Muscle of leg (tissue), 11 donors: Measurements from ENCODE around the gene HOMEZ. TPM values are rescaled to one million over a fixed set of nuclear protein-coding genes. Genes with fewer than 3 reads are reported as not detected.
A peak's percentile ranks its signal among the peaks of the same experiment; 100 is the strongest.

ENCODE experiments used
- DNase-seq: peaks from one replicate; pipeline ENCODE4 v3.0.0; 2013
- H3K27ac ChIP-seq: one replicate; pipeline ENCODE4 v1.5.1; 2013; ENCODE audit warnings: mild to moderate bottlenecking, low read length, control low read depth
- H3K27me3 ChIP-seq: one replicate; pipeline ENCODE4 v1.6.1; 2013; ENCODE audit warnings: low read length; ENCODE audit not compliant: control insufficient read depth, insufficient read depth
- H3K36me3 ChIP-seq: one replicate; pipeline ENCODE4 v1.6.1; 2013; ENCODE audit warnings: low read length; ENCODE audit not compliant: control insufficient read depth, insufficient read depth
- H3K4me1 ChIP-seq: one replicate; pipeline ENCODE4 v1.6.1; 2013; ENCODE audit warnings: low read length; ENCODE audit not compliant: control insufficient read depth, insufficient read depth
- H3K4me3 ChIP-seq: one replicate; pipeline ENCODE4 v1.5.1; 2013; ENCODE audit warnings: low read length, control low read depth
- H3K9me3 ChIP-seq: replicated peaks from 2 replicates; pipeline ENCODE4 v1.6.1; 2013; ENCODE audit warnings: low read depth, low read length; ENCODE audit not compliant: control insufficient read depth
- WGBS: methylation state at CpG from one replicate; pipeline ENCODE4 v1.1.5; 2013; ENCODE audit warnings: missing lambda C conversion rate; ENCODE audit not compliant: insufficient coverage; 5-methylcytosine and 5-hydroxymethylcytosine counted together
- polyA plus RNA-seq, 8 donors: library from polyadenylated mRNA; unstranded; fragments of 120-200 nt; gene quantifications; one replicate each; pipeline versions ENCODE4 v1.2.1 to v1.2.3, GENCODE V29; 2013; ENCODE audit warnings: inconsistent platforms in 1 of 8, low replicate concordance in 1 of 8; ENCODE audit not compliant: insufficient read length in 8 of 8, insufficient read depth in 1 of 8
- total RNA-seq: library from RNA; stranded (reverse); fragments of 120-200 nt; gene quantifications from one replicate; pipeline ENCODE4 v1.2.4, GENCODE V29; 2013

The HOMEZ gene
- total and polyA plus RNA-seq, 9 donors, result 8.6 to 12.6 (median 10.9) TPM

DNA sequence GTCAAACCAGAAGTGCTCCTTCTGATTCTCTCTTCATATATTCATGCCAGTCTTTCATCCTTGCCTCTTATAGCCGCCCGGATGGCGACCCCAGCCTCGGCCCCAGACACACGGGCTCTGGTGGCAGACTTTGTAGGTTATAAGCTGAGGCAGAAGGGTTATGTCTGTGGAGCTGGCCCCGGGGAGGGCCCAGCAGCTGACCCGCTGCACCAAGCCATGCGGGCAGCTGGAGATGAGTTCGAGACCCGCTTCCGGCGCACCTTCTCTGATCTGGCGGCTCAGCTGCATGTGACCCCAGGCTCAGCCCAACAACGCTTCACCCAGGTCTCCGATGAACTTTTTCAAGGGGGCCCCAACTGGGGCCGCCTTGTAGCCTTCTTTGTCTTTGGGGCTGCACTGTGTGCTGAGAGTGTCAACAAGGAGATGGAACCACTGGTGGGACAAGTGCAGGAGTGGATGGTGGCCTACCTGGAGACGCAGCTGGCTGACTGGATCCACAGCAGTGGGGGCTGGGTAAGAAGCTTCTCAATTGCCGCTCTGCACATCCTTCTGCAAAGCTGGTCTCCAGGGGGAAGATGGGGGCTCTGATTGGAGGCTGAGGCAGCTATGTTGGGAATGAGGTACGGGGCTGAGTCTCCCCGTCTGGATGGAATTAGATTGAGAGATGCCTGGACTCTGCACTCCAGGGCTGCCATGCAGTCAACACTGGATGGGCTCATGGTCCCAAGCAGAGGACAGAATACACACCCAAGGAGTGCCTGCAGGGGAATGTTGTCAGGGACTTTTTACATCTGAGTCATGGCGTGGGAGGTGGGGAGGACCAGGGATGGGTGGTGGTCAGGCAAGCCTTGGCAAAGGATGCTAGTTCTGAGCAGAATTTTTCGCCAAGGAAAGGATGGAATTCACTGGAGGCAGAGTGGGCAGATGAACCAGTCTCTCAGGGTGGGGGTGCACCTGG, 22.0 kb upstream of the HOMEZ start:
- Histone ChIP-seq H3K4me3 (peak overlapping the region; percentile 81), H3K9me3 (no peaks in the 10 kb centered on the region), H3K27me3 (no peaks in the 10 kb centered on the region), H3K36me3 (peaks cover 40% of the 10 kb centered on the region), H3K27ac (peak overlapping the region; percentile 97), H3K4me1 (peaks cover 31% of the 10 kb centered on the region)
- no peak for DNase-seq
- 83% methylated on average over 15 of the region's 22 CpGs for WGBS

DNA sequence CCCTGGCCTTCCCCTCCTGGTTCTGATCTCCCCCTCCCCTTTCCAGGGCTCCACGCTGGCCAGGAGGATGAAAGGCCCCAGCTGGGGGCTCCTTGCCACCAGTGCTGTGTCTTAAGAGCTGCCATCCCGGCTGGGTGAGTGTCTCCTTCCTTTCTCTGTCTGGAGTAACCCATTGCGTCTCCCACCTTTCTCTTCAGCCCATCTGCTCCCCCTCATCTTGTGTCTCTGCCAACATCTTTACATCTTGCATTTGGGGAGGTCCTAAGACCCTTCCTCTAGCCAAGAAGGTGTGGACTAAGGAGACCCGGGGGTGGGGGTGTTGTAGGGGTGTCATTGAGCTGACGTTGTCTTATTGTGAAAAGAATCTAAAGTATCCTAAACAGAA, 21.2 kb upstream of the HOMEZ start:
- Histone ChIP-seq H3K27ac (peak overlapping the region; percentile 97), H3K36me3 (peaks cover 40% of the 10 kb centered on the region), H3K4me1 (peaks cover 35% of the 10 kb centered on the region), H3K9me3 (no peaks in the 10 kb centered on the region), H3K27me3 (no peaks in the 10 kb centered on the region), H3K4me3 (peak overlapping the region; percentile 81)
- WGBS, result 0% methylated on average over 2 of the region's 5 CpGs
- DNase-seq, result peak; percentile 52

DNA sequence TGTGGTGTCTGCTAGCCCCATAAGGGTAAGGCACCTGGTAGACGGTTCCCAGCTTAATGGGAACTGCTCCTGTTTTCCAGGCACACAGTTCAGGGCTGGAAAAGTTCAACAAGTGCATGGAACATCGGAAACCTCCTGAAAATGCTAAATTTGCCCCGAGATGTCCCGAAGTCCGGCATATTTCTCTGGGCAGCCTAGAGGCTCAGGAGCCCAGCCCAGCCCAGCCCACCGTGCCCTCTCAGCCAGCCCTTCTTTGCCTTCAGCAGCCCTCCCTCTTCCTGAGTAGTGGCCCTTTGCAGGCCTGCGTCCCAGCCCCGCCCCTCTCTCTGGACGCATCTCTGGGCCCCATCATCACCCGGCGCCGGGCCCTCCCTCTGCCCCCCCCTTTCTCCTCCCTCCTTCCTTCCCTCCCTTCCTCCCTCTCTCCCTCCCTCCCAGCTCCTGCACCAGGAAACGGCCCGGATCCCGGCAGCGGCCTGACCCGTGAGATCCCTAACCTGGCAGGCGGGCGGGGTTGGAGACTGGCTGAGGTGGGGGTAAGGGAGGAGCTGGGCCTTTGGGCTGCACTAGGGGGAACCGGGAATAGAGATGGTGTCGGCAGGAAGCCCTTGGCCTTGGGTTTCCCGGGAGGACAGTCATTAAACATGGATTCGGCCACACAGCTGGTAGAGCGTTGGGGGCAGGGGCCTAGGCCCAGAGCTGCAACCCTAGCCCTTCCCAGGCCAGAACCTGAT, 20.6 kb upstream of the HOMEZ start, which contains the start of gene BCL2L2:
TSS of gene BCL2L2 (plus strand) at position 422 of the 734 bp plus-strand sequence. CDS start 935 bp downstream, outside the sequence.
- Histone ChIP-seq H3K27me3 (no peaks in the 10 kb centered on the region), H3K9me3 (no peaks in the 10 kb centered on the region), H3K27ac (peak within 1 kb of the TSS; percentile 97), H3K4me3 (peak within 1 kb of the TSS; percentile 81), H3K36me3 (peaks cover 35% of the 10 kb centered on the region), H3K4me1 (peaks cover 35% of the 10 kb centered on the region)
- DNase-seq, result peak; percentile 96
- under 1% methylated on average over 18 of the region's 24 CpGs for WGBS

- WGBS, result under 1% methylated on average over 66 of the region's 81 CpGs
- peaks cover 32% of the 10 kb centered on the region for H3K4me1 ChIP-seq
Observed at GRCh38 chr14:23302290-23303225, 16.6 kb upstream of the HOMEZ start, which contains the start of gene PPP1R3E. Gene PPP1R3E (minus strand): TSS chr14:23302859. CDS start chr14:23302576, 283 bp downstream.

GRCh38 chr14:23301969-23302289, 16.0 kb upstream of the HOMEZ start:
- peaks cover 26% of the 10 kb centered on the region for H3K4me1 ChIP-seq
- peak overlapping the region; percentile 76 for H3K4me3 ChIP-seq
- no peaks in the 10 kb centered on the region for H3K9me3 ChIP-seq
- peaks cover 24% of the 10 kb centered on the region for H3K36me3 ChIP-seq
- H3K27ac ChIP-seq, result peak overlapping the region; percentile 96
- no peaks in the 10 kb centered on the region for H3K27me3 ChIP-seq
- no peak for DNase-seq
- WGBS, result under 1% methylated on average over 25 of the region's 25 CpGs

More at GRCh38 chr14:23302290-23303225, 16.6 kb upstream of the HOMEZ start, which contains the start of gene PPP1R3E:
- Histone ChIP-seq H3K27me3 (no peaks in the 10 kb centered on the region), H3K27ac (peak within 1 kb of the TSS; percentile 96), H3K36me3 (peaks cover 19% of the 10 kb centered on the region), H3K4me3 (peak within 1 kb of the TSS; percentile 76), H3K9me3 (no peaks in the 10 kb centered on the region)
- peak; percentile 79 for DNase-seq

DNA sequence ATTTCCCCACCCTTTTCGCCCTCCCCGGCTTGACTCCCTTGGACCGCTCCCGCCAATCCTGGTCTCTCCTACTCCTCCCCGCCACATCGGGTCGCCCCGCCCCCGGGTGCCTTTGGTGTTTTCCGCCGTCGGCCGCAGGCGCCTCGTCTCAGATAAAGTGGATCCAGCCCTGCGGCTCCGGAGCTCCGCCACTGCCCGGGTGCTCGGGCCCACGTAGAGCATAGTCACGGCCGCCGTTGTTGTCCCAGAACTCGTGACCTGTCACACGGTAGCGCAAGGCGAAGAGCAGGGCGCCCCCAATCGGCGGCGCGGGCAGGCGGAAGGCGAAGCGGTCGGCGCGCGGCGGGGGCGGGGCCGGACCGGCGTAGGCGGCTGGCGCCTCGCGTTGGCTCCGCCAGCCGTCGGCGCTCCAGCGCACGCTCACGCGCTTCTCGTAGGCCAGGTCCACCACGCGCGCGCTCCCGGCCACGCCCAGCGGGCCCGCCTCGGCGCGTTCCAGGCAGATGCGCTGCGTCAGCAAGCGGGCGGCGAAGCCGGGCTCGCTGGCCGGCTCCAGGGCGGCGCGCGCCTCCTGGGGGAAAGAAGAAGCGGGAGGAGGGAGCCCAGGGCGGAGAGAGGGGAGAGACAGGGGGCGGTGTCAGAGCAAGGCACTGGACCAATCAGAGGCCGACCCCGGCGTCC, 15.5 kb upstream of the HOMEZ start:
- peaks cover 25% of the 10 kb centered on the region for H3K36me3 ChIP-seq
- H3K27me3 ChIP-seq, result no peaks in the 10 kb centered on the region
- peak; percentile 100 for DNase-seq
- WGBS, result under 1% methylated on average over 87 of the region's 87 CpGs
- H3K4me3 ChIP-seq, result peak overlapping the region; percentile 79
- H3K4me1 ChIP-seq, result peaks cover 25% of the 10 kb centered on the region
- peak overlapping the region; percentile 99 for H3K27ac ChIP-seq
- H3K9me3 ChIP-seq, result no peaks in the 10 kb centered on the region

DNA sequence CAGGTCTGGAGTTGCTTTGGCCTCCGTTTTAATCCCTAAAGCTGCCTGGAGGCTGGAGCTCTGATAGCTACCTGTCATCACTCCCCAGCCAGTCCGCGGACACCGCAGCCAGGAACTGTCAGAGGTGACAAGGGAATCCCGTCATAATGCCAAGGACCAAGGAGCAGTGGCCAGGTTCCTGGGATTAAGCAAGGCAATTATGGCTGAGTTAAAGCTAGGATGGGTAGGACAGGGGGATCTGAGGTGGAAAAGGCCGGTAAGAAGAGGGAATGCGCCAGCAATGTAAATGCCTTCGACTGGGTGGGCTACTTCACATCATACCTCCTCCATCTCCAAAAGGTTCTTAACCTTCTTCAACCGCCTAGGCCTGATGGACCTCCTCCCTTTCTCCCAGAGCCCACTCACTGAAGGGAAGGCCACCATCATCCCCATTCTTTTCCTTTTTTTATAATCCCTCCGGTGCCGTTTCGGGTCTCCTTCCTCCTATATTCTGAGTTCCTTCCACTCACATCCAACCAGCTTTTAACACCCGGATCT, 14.8 kb upstream of the HOMEZ start:
- H3K27me3 ChIP-seq, result no peaks in the 10 kb centered on the region
- H3K4me3 ChIP-seq, result peak overlapping the region; percentile 79
- WGBS, result 6% methylated on average over 7 of the region's 13 CpGs
- peaks cover 25% of the 10 kb centered on the region for H3K36me3 ChIP-seq
- peak; percentile 55 for DNase-seq
- peak overlapping the region; percentile 99 for H3K27ac ChIP-seq
- peaks cover 19% of the 10 kb centered on the region for H3K4me1 ChIP-seq
- H3K9me3 ChIP-seq, result no peaks in the 10 kb centered on the region

- WGBS, result 60% methylated on average over 4 of the region's 10 CpGs
- Histone ChIP-seq H3K9me3 (no peaks in the 10 kb centered on the region), H3K27me3 (no peaks in the 10 kb centered on the region), H3K4me1 (peaks cover 19% of the 10 kb centered on the region), H3K27ac (peak overlapping the region; percentile 99), H3K4me3 (peak overlapping the region; percentile 79), H3K36me3 (peaks cover 25% of the 10 kb centered on the region)
- no peak for DNase-seq
Observed at GRCh38 chr14:23299986-23300686, 14.2 kb upstream of the HOMEZ start.
